Measurements from ENCODE around the gene CENPT.

DNA sequence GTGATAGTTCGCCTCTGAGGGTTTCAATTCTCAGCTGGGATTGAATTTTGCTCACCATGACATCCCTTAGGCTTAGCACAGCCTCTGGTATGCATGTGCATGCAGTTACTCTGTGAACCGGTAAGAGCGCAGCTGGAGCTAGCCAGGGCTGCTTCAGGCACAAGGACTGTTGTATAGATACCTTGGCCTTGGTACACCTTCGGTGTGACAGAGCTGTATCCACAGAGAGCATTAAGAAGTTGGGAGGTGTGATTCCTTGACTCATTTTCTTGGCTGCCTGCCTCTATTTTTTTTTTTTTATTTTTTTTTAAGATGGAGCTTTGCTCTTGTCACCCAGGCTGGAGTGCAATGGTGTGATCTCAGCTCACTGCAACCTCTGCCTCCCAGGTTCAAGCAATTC, 3.0 kb downstream of the CENPT start:
- TF ChIP-seq, protein P1, sequence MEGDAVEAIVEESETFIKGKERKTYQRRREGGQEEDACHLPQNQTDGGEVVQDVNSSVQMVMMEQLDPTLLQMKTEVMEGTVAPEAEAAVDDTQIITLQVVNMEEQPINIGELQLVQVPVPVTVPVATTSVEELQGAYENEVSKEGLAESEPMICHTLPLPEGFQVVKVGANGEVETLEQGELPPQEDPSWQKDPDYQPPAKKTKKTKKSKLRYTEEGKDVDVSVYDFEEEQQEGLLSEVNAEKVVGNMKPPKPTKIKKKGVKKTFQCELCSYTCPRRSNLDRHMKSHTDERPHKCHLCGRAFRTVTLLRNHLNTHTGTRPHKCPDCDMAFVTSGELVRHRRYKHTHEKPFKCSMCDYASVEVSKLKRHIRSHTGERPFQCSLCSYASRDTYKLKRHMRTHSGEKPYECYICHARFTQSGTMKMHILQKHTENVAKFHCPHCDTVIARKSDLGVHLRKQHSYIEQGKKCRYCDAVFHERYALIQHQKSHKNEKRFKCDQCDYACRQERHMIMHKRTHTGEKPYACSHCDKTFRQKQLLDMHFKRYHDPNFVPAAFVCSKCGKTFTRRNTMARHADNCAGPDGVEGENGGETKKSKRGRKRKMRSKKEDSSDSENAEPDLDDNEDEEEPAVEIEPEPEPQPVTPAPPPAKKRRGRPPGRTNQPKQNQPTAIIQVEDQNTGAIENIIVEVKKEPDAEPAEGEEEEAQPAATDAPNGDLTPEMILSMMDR (IDR thresholded peaks at IDR 0.05), result peak in 1 of 7 experiments; percentile 5
- no peak for TF ChIP-seq POLR2A (IDR thresholded peaks at IDR 0.05)

Measured in body of pancreas (tissue), 4 donors.